Vagina (tissue), 2 donors: ENCODE measurements around the gene ALDH18A1. TPM values are rescaled to one million over a fixed set of nuclear protein-coding genes. Genes with fewer than 3 reads are reported as not detected.

ENCODE experiments used
- DNase-seq, 2 donors: peaks; one replicate each; pipeline ENCODE4 v3.0.0-alpha.2; 2017; ENCODE audit errors: extremely low spot score in 2 of 2
- H3K27ac ChIP-seq: fragments of 200-600 bp; sonication (generic); one replicate; pipeline ENCODE4 v1.5.1; 2019
- H3K27me3 ChIP-seq: fragments of 200-600 bp; sonication (generic); one replicate; pipeline ENCODE4 v1.5.1; 2019
- H3K36me3 ChIP-seq, 2 donors: fragments of 200-600 bp; sonication (generic); one replicate each; pipeline ENCODE4 v1.5.1; 2017 to 2019
- H3K4me1 ChIP-seq: fragments of 200-600 bp; sonication (generic); one replicate; pipeline ENCODE4 v1.5.1; 2019
- H3K4me3 ChIP-seq, 2 donors: fragments of 200-600 bp; sonication (generic); 1 replicate in 1 of 2; 2 replicates in 1 of 2; pipeline ENCODE4 v1.5.1; 2016 to 2019
- H3K9me3 ChIP-seq: fragments of 200-600 bp; sonication (generic); one replicate; pipeline ENCODE4 v1.5.1; 2019
- CTCF ChIP-seq, 3 experiments: fragments of 450-650 bp in 2 of 3; fragments of 200-600 bp in 1 of 3; sonication (generic) in 1 of 3; IDR thresholded peaks; one replicate each; pipeline ENCODE4 v1.5.1; 2017 to 2019; ENCODE audit warnings: antibody characterized with exemption in 3 of 3, mild to moderate bottlenecking in 2 of 3, moderate library complexity in 2 of 3
- POLR2A ChIP-seq, 2 donors: fragments of 450-650 bp; IDR thresholded peaks; one replicate each; pipeline ENCODE4 v1.6.1; 2017; ENCODE audit warnings: antibody characterized with exemption in 2 of 2, mild to moderate bottlenecking in 2 of 2, moderate library complexity in 2 of 2
- POLR2AphosphoS5 ChIP-seq, 2 donors: sonication (generic); formaldehyde crosslinking; IDR thresholded peaks; one replicate each; pipeline ENCODE4 v1.9.0; 2017; ENCODE audit warnings: antibody characterized with exemption in 2 of 2, mild to moderate bottlenecking in 2 of 2, low read depth in 1 of 2; ENCODE audit not compliant: insufficient read depth in 1 of 2
- intact Hi-C: fragments of 100-400 bp; cut with DNase I; formaldehyde crosslinking; loops from one replicate; pipeline ENCODE4 v1.15.1; 2023
- total RNA-seq: library from RNA; depleted of rRNA; stranded (reverse); fragments of >200 nt; gene quantifications from one replicate; pipeline ENCODE4 v1.2.3, GENCODE V29; 2016

Gene ALDH18A1
- total RNA-seq, 1 donor from 2014 or later, result 21.4 TPM

GRCh38 chr10:95644901-95645300 is 11.6 kb downstream of the ALDH18A1 start:
- no peaks in the 10 kb centered on the region for H3K27me3 ChIP-seq
- no peaks in the 10 kb centered on the region for H3K4me1 ChIP-seq
- no peak for DNase-seq
- peaks cover 0 to 27% of the 10 kb centered on the region in 2 donors for H3K36me3 ChIP-seq
- H3K27ac ChIP-seq, result no peak overlapping the region
- intact Hi-C loops, result no loop called here
- H3K9me3 ChIP-seq, result no peaks in the 10 kb centered on the region
- H3K4me3 ChIP-seq, result no peak overlapping the region
- TF ChIP-seq POLR2AphosphoS5 (IDR thresholded peaks at IDR 0.05; ENCODE audit: insufficient read depth in 1 of 2, low read depth in 1 of 2) (no peak), CTCF (IDR thresholded peaks at IDR 0.05) (no peak), POLR2A (IDR thresholded peaks at IDR 0.05) (no peak)

- no peak for DNase-seq
- no peaks in the 10 kb centered on the region for H3K9me3 ChIP-seq
- H3K36me3 ChIP-seq, result peaks cover 0 to 44% of the 10 kb centered on the region in 2 donors
- intact Hi-C loops, result no loop called here
- TF ChIP-seq POLR2A (IDR thresholded peaks at IDR 0.05) (no peak), POLR2AphosphoS5 (IDR thresholded peaks at IDR 0.05; ENCODE audit: insufficient read depth in 1 of 2, low read depth in 1 of 2) (no peak), CTCF (IDR thresholded peaks at IDR 0.05) (no peak)
- no peaks in the 10 kb centered on the region for H3K27me3 ChIP-seq
- no peak overlapping the region for H3K4me3 ChIP-seq
- H3K4me1 ChIP-seq, result no peaks in the 10 kb centered on the region
- no peak overlapping the region for H3K27ac ChIP-seq
Observed at GRCh38 chr10:95640891-95641315, 15.6 kb downstream of the ALDH18A1 start.

GRCh38 chr10:95637911-95638310 is 18.6 kb downstream of the ALDH18A1 start:
- Histone ChIP-seq H3K36me3 (peaks cover 0 to 68% of the 10 kb centered on the region in 2 donors), H3K9me3 (no peaks in the 10 kb centered on the region), H3K27ac (no peak overlapping the region), H3K4me3 (no peak overlapping the region), H3K4me1 (no peaks in the 10 kb centered on the region), H3K27me3 (no peaks in the 10 kb centered on the region)
- intact Hi-C loops, result no loop called here
- DNase-seq, result no peak
- TF ChIP-seq CTCF (IDR thresholded peaks at IDR 0.05) (no peak), POLR2AphosphoS5 (IDR thresholded peaks at IDR 0.05; ENCODE audit: insufficient read depth in 1 of 2, low read depth in 1 of 2) (no peak), POLR2A (IDR thresholded peaks at IDR 0.05) (no peak)

- intact Hi-C loops, result no loop called here
Observed at GRCh38 chr10:95637140-95637539, 19.4 kb downstream of the ALDH18A1 start.

More at GRCh38 chr10:95637140-95637539, 19.4 kb downstream of the ALDH18A1 start:
- no peaks in the 10 kb centered on the region for H3K27me3 ChIP-seq
- H3K4me1 ChIP-seq, result no peaks in the 10 kb centered on the region
- H3K9me3 ChIP-seq, result no peaks in the 10 kb centered on the region
- no peak for DNase-seq
- TF ChIP-seq CTCF (IDR thresholded peaks at IDR 0.05), result no peak
- TF ChIP-seq POLR2A (IDR thresholded peaks at IDR 0.05), result no peak
- TF ChIP-seq POLR2AphosphoS5 (IDR thresholded peaks at IDR 0.05; ENCODE audit: insufficient read depth in 1 of 2, low read depth in 1 of 2), result no peak
- H3K27ac ChIP-seq, result no peak overlapping the region
- H3K4me3 ChIP-seq, result no peak overlapping the region
- peaks cover 0 to 68% of the 10 kb centered on the region in 2 donors for H3K36me3 ChIP-seq
